SU-DHL-6 (cell line): Measurements from ENCODE around the gene ST14.

Experiments
- CTCF ChIP-seq: fragments of 200-600 bp; sonication (generic); IDR thresholded peaks from one replicate; pipeline ENCODE4 v1.5.1; 2017; ENCODE audit warnings: antibody characterized with exemption, mild to moderate bottlenecking, low read length, moderate library complexity; ENCODE audit not compliant: insufficient read depth, poor library complexity, severe bottlenecking
- EZH2phosphoT487 ChIP-seq: fragments of 200-600 bp; sonication (generic), shearing (Covaris generic); conservative IDR thresholded peaks from 2 replicates; pipeline ENCODE4 v1.6.1; 2018; ENCODE audit warnings: mild to moderate bottlenecking, antibody characterized with exemption, low read length, moderate library complexity, mixed read lengths

- TF ChIP-seq CTCF = no peak
- no peak for TF ChIP-seq EZH2phosphoT487
Measured at GRCh38 chr11:130114726-130115125, 44.9 kb upstream of the ST14 start.
